ENCODE data around the gene UBD. TPM values are rescaled to one million over a fixed set of nuclear protein-coding genes. Genes with fewer than 3 reads are reported as not detected.

UBD gene
- total RNA-seq, 4 donors from 2014 or later: 0.31 to 0.47 (median 0.40) TPM; not detected in 1

DNA sequence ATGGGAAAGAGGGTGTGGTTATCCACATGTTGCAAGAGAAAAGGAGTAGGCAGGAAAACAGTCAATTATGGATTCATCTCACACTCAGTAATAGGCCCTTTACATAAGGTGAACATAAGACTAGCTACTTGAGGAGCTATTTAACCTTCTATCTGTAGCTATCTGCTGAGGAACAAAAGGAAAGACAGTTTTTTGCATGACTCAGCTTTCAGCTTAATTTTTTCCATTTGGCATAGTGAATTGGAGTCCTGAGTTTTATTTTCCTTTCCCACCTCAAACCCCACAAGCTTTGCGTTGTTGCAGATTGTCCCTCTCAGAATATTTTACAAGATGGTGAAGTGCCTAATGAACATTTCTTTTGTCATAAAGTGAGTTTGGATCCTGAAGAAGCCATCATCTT, 32.4 kb downstream of the UBD start:
- ATAC-seq: no peak
- Histone ChIP-seq H3K27me3 (no peaks in the 10 kb centered on the region), H3K9me3 (no peaks in the 10 kb centered on the region), H3K36me3 (no peaks in the 10 kb centered on the region), H3K27ac (no peak overlapping the region), H3K4me3 (no peak overlapping the region), H3K4me1 (no peaks in the 10 kb centered on the region)
- WGBS, 2 donors (ENCODE audit: low coverage in 1 of 2): 92 to 100% methylated on average over 1 of the region's 1 CpG
- TF ChIP-seq EP300 (IDR thresholded peaks at IDR 0.05) (no peak), POLR2AphosphoS5 (IDR thresholded peaks at IDR 0.05) (no peak), POLR2A (IDR thresholded peaks at IDR 0.05) (no peak)
- TF ChIP-seq, protein P1, sequence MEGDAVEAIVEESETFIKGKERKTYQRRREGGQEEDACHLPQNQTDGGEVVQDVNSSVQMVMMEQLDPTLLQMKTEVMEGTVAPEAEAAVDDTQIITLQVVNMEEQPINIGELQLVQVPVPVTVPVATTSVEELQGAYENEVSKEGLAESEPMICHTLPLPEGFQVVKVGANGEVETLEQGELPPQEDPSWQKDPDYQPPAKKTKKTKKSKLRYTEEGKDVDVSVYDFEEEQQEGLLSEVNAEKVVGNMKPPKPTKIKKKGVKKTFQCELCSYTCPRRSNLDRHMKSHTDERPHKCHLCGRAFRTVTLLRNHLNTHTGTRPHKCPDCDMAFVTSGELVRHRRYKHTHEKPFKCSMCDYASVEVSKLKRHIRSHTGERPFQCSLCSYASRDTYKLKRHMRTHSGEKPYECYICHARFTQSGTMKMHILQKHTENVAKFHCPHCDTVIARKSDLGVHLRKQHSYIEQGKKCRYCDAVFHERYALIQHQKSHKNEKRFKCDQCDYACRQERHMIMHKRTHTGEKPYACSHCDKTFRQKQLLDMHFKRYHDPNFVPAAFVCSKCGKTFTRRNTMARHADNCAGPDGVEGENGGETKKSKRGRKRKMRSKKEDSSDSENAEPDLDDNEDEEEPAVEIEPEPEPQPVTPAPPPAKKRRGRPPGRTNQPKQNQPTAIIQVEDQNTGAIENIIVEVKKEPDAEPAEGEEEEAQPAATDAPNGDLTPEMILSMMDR (IDR thresholded peaks at IDR 0.05): no peak

DNA sequence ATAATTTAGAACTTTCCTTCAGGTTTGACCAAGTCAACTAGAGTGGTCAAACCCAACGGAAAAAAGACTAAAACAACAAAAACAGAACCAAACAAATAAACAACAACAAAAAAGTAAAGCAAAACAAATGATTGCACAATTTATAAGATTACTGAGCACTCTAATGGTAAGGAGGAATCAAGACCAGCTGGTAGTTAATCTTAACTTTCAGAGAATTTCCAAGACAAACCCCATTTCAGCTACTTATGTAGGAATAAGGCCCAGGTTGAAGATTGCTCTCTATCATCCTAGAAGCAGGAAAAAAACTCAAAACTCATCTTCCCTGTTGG, 34.3 kb downstream of the UBD start:
- H3K4me1 ChIP-seq: no peaks in the 10 kb centered on the region
- H3K4me3 ChIP-seq: no peak overlapping the region
- WGBS, 2 donors (ENCODE audit: low coverage in 1 of 2): 13% methylated on average over 1 of the region's 1 CpG; no CpG with 5 or more reads in 1 of the 2 donors
- no peak for ATAC-seq
- TF ChIP-seq, protein P1 (IDR thresholded peaks at IDR 0.05): no peak
- TF ChIP-seq POLR2AphosphoS5 (IDR thresholded peaks at IDR 0.05) (no peak), EP300 (IDR thresholded peaks at IDR 0.05) (no peak), POLR2A (IDR thresholded peaks at IDR 0.05) (no peak)
- H3K27ac ChIP-seq: no peak overlapping the region
- H3K27me3 ChIP-seq: no peaks in the 10 kb centered on the region
- no peaks in the 10 kb centered on the region for H3K36me3 ChIP-seq
- no peaks in the 10 kb centered on the region for H3K9me3 ChIP-seq

DNA sequence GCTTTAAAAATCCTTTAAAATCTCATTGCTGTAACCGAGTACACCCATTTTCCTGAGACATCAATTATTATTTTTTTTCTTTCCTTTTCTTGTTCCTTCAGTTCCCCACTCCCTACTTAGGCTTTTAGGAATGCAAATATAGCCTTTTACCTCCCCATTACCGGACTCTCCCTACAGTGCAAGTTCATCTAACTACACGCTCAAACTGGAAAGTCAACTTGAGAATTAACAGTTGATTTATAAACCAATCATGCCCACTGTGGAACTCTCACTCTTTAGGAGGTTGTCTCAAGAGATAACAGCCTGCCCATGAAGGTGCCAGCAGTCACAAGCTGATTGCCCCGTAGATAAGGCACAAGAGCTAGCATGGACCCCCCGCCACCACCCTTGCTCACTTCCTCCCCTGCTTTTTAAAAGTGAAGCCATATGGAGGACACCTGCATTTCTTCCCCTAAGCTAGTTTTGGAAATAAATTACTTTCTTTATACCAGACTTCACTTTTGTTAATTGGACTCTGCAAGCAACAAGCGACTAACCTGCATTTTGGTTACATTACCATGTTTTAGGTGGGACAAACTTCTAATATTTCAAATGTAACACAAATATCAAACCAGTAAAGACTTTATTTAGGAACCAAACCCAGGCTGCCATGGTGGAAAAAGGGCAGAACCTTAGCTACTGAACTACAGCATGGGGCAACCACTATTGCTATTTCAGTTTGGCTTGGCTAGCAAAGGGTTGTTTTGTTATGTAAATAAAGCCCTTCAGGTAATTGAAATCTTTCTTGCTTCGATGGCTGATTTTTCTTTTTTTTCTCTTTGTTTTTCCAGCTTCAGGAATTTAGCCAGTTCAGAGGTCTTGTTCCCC, 34.9 kb downstream of the UBD start:
- WGBS, 2 donors (ENCODE audit: low coverage in 1 of 2): 74 to 81% methylated on average over 7 of the region's 7 CpGs
- Histone ChIP-seq H3K27ac (no peak overlapping the region), H3K36me3 (no peaks in the 10 kb centered on the region), H3K4me1 (no peaks in the 10 kb centered on the region), H3K4me3 (no peak overlapping the region), H3K9me3 (no peaks in the 10 kb centered on the region), H3K27me3 (no peaks in the 10 kb centered on the region)
- ATAC-seq: no peak
- TF ChIP-seq POLR2AphosphoS5 (IDR thresholded peaks at IDR 0.05) (no peak), POLR2A (IDR thresholded peaks at IDR 0.05) (no peak), EP300 (IDR thresholded peaks at IDR 0.05) (no peak)
- TF ChIP-seq, protein P1 (IDR thresholded peaks at IDR 0.05): no peak

DNA sequence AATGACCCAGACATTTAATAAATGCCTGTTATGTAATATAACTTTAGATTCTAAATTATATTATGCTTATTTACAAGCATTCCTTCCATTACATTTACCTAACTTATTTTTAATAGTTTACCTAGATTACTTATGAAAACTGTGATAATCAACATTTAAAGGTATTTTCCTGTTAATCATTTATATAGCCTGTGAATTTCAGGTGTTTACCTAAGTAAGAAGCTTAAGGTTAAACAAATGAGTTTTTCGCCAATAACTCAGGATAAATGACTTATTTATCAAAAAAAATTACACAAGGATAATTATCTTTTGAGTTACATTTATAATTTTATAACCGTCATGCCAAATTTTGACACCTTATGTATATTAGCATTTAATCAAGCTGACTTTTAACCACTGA, 35.5 kb downstream of the UBD start:
- H3K4me1 ChIP-seq: no peaks in the 10 kb centered on the region
- no peak overlapping the region for H3K27ac ChIP-seq
- no peak for ATAC-seq
- no peak overlapping the region for H3K4me3 ChIP-seq
- no peak for TF ChIP-seq POLR2A (IDR thresholded peaks at IDR 0.05)
- TF ChIP-seq, protein P1 (IDR thresholded peaks at IDR 0.05): no peak
- TF ChIP-seq POLR2AphosphoS5 (IDR thresholded peaks at IDR 0.05): no peak
- TF ChIP-seq EP300 (IDR thresholded peaks at IDR 0.05): no peak
- H3K36me3 ChIP-seq: no peaks in the 10 kb centered on the region
- 85 to 92% methylated on average over 2 of the region's 2 CpGs for WGBS, 2 donors (ENCODE audit: low coverage in 1 of 2)
- H3K27me3 ChIP-seq: no peaks in the 10 kb centered on the region
- H3K9me3 ChIP-seq: no peaks in the 10 kb centered on the region

DNA sequence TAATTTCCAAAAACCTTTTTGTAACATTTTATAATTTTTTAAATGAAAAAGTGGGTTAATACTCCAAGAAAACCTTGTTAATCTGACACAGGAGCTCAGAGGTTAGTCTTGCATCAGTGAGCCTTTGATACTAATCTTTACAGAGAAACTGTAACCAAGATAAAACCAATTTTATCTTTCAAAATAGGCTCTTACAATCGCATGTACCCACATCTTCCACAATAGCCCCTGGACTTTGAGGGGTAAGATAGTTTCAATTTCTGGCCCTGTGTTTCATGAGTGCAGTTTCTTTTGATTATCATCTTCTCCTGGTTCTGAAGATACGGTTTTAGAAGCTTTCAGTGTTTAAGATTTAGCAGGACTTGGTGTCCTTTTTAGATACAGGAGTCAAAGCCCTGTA, 37.3 kb downstream of the UBD start:
- no peaks in the 10 kb centered on the region for H3K36me3 ChIP-seq
- 78 to 86% methylated on average over 2 of the region's 2 CpGs for WGBS, 2 donors (ENCODE audit: low coverage in 1 of 2)
- H3K9me3 ChIP-seq: no peaks in the 10 kb centered on the region
- no peak for TF ChIP-seq POLR2AphosphoS5 (IDR thresholded peaks at IDR 0.05)
- no peak for TF ChIP-seq EP300 (IDR thresholded peaks at IDR 0.05)
- no peak for TF ChIP-seq POLR2A (IDR thresholded peaks at IDR 0.05)
- TF ChIP-seq, protein P1 (IDR thresholded peaks at IDR 0.05): no peak
- no peak overlapping the region for H3K4me3 ChIP-seq
- no peak overlapping the region for H3K27ac ChIP-seq
- H3K27me3 ChIP-seq: no peaks in the 10 kb centered on the region
- no peaks in the 10 kb centered on the region for H3K4me1 ChIP-seq
- ATAC-seq: no peak
